H9 (cell line): ENCODE measurements around the gene CAMTA1. TPM values are rescaled to one million over a fixed set of nuclear protein-coding genes. Genes with fewer than 3 reads are reported as not detected.
A peak's percentile ranks its signal among the peaks of the same experiment; 100 is the strongest.

Experiments used
- DNase-seq: peaks from one replicate; pipeline ENCODE4 v3.0.0-alpha.2; 2017
- H2AFZ ChIP-seq: one replicate; pipeline ENCODE4 v1.6.1; 2013; ENCODE audit warnings: mild to moderate bottlenecking, low read length, control low read depth, moderate library complexity
- H2AK5ac ChIP-seq: 2 replicates; pipeline ENCODE4 v1.6.1; 2013; ENCODE audit warnings: low read length, control low read depth, mixed read lengths; ENCODE audit not compliant: insufficient read length
- H2BK120ac ChIP-seq: one replicate; pipeline ENCODE4 v1.6.1; 2013; ENCODE audit warnings: low read depth, mild to moderate bottlenecking, low read length, control low read depth, inconsistent platforms; ENCODE audit not compliant: poor library complexity, severe bottlenecking
- H2BK12ac ChIP-seq: 2 replicates; pipeline ENCODE4 v1.6.1; 2013; ENCODE audit warnings: low read length, control low read depth, mixed read lengths, low read depth; ENCODE audit not compliant: insufficient read length
- H2BK15ac ChIP-seq: 2 replicates; pipeline ENCODE4 v1.6.1; 2013; ENCODE audit warnings: low read depth, low read length, control low read depth
- H2BK20ac ChIP-seq: one replicate; pipeline ENCODE4 v1.6.1; 2013; ENCODE audit warnings: low read depth, mild to moderate bottlenecking, low read length, control low read depth, inconsistent platforms; ENCODE audit not compliant: poor library complexity, severe bottlenecking
- H2BK5ac ChIP-seq: 2 replicates; pipeline ENCODE4 v1.6.1; 2013; ENCODE audit warnings: low read length, control low read depth, mixed read lengths; ENCODE audit not compliant: insufficient read length
- H3K14ac ChIP-seq: 2 replicates; pipeline ENCODE4 v1.6.1; 2013; ENCODE audit warnings: low read length, control low read depth; ENCODE audit not compliant: insufficient read depth
- H3K18ac ChIP-seq: 2 replicates; pipeline ENCODE4 v1.6.1; 2013; ENCODE audit warnings: low read depth, mild to moderate bottlenecking, mixed read lengths, low read length, control low read depth; ENCODE audit not compliant: insufficient read length
- H3K23ac ChIP-seq: 2 replicates; pipeline ENCODE4 v1.6.1; 2013; ENCODE audit warnings: low read length, control low read depth, mixed read lengths, low read depth; ENCODE audit not compliant: insufficient read length
- H3K23me2 ChIP-seq: 2 replicates; pipeline ENCODE4 v1.6.1; 2013; ENCODE audit warnings: low read depth, mild to moderate bottlenecking, mixed read lengths, low read length, control low read depth; ENCODE audit not compliant: insufficient read length, poor library complexity, severe bottlenecking
- H3K27ac ChIP-seq: 2 replicates; pipeline ENCODE4 v1.5.1; 2013; ENCODE audit warnings: low read length, control low read depth, mixed read lengths, low read depth; ENCODE audit not compliant: insufficient read length
- H3K27me3 ChIP-seq: 2 replicates; pipeline ENCODE4 v1.6.1; 2013; ENCODE audit warnings: low read length, control low read depth, inconsistent platforms; ENCODE audit not compliant: insufficient read depth
- H3K4ac ChIP-seq: 2 replicates; pipeline ENCODE4 v1.6.1; 2013; ENCODE audit warnings: low read depth, mild to moderate bottlenecking, control low read depth, inconsistent platforms, low read length, moderate library complexity
- H3K4me1 ChIP-seq: 2 replicates; pipeline ENCODE4 v1.6.1; 2013; ENCODE audit warnings: low read length, control low read depth, inconsistent platforms; ENCODE audit not compliant: insufficient read depth
- H3K4me2 ChIP-seq: 2 replicates; pipeline ENCODE4 v1.6.1; 2013; ENCODE audit warnings: low read length, control low read depth, mixed read lengths; ENCODE audit not compliant: insufficient read length, insufficient read depth
- H3K56ac ChIP-seq: 2 replicates; pipeline ENCODE4 v1.6.1; 2013; ENCODE audit warnings: low read depth, mild to moderate bottlenecking, mixed read lengths, low read length, control low read depth; ENCODE audit not compliant: insufficient read length
- H3K79me1 ChIP-seq: 2 replicates; pipeline ENCODE4 v1.6.1; 2013; ENCODE audit warnings: low read depth, mild to moderate bottlenecking, moderate library complexity, low read length, control low read depth, inconsistent platforms; ENCODE audit not compliant: insufficient read depth, poor library complexity, severe bottlenecking
- H3K79me2 ChIP-seq: 2 replicates; pipeline ENCODE4 v1.6.1; 2013; ENCODE audit warnings: low read length, control low read depth, inconsistent platforms; ENCODE audit not compliant: insufficient read depth
- H3K9ac ChIP-seq: 2 replicates; pipeline ENCODE4 v1.6.1; 2013; ENCODE audit warnings: low read length, control low read depth, mixed read lengths; ENCODE audit not compliant: insufficient read length; ENCODE audit errors: extremely low read depth
- H3K9me3 ChIP-seq: one replicate; pipeline ENCODE4 v1.6.1; 2013; ENCODE audit warnings: low read depth, low read length, inconsistent platforms; ENCODE audit not compliant: control insufficient read depth
- H3T11ph ChIP-seq: one replicate; pipeline ENCODE4 v1.6.1; 2013; ENCODE audit warnings: mild to moderate bottlenecking, low read length, control low read depth, inconsistent platforms
- H4K20me1 ChIP-seq: one replicate; pipeline ENCODE4 v1.6.1; 2013; ENCODE audit not compliant: control insufficient read depth, insufficient read length, insufficient read depth
- H4K5ac ChIP-seq: 2 replicates; pipeline ENCODE4 v1.6.1; 2013; ENCODE audit warnings: low read depth, mild to moderate bottlenecking, mixed read lengths, low read length, control low read depth; ENCODE audit not compliant: insufficient read length
- H4K8ac ChIP-seq: replicated peaks from 2 replicates; pipeline ENCODE4 v1.6.1; 2013; ENCODE audit warnings: low read length, control low read depth, mixed read lengths, low read depth; ENCODE audit not compliant: insufficient read length
- H4K91ac ChIP-seq: 2 replicates; pipeline ENCODE4 v1.6.1; 2013; ENCODE audit warnings: low read depth, mild to moderate bottlenecking, moderate library complexity, mixed read lengths, low read length, control low read depth; ENCODE audit not compliant: insufficient read length
- H3K27ac Mint-ChIP-seq, 3 experiments: 2 replicates in 2 of 3; 3 replicates in 1 of 3; pipeline ENCODE4 v1.8.0; 2020 to 2021; ENCODE audit warnings: mixed read lengths in 3 of 3, mild to moderate bottlenecking in 1 of 3, moderate library complexity in 1 of 3
- H3K27me3 Mint-ChIP-seq: 2 replicates; pipeline ENCODE4 v1.8.0; 2021; ENCODE audit warnings: low read depth, mild to moderate bottlenecking, moderate library complexity, mixed read lengths
- H3K36me3 Mint-ChIP-seq, 3 experiments: 2 replicates in 2 of 3; 3 replicates in 1 of 3; pipeline ENCODE4 v1.8.0; 2020 to 2021; ENCODE audit warnings: low read depth in 3 of 3, mixed read lengths in 3 of 3; ENCODE audit not compliant: insufficient read depth in 1 of 3
- H3K4me1 Mint-ChIP-seq, 2 experiments: 2 replicates each; pipeline ENCODE4 v1.8.0; 2020; ENCODE audit warnings: mixed read lengths in 2 of 2
- H3K4me3 Mint-ChIP-seq, 2 experiments: 2 replicates in 1 of 2; 3 replicates in 1 of 2; pipeline ENCODE4 v1.8.0; 2020 to 2021; ENCODE audit warnings: mild to moderate bottlenecking in 2 of 2, mixed read lengths in 2 of 2, moderate library complexity in 1 of 2
- H3K9me3 Mint-ChIP-seq, 2 experiments: 2 replicates in 1 of 2; 3 replicates in 1 of 2; pipeline ENCODE4 v1.8.0; 2020; ENCODE audit warnings: mild to moderate bottlenecking in 2 of 2, mixed read lengths in 2 of 2, moderate library complexity in 1 of 2
- WGBS: extraction: QIAGEN DNeasy Blood & Tissue Kit; methylation state at CpG from one replicate; pipeline ENCODE4 v1.1.7; 2013; ENCODE audit warnings: missing lambda C conversion rate, low lambda C conversion rate, mixed read lengths; ENCODE audit not compliant: insufficient read length; ENCODE audit errors: extremely low coverage; 5-methylcytosine and 5-hydroxymethylcytosine counted together
- total RNA-seq: library from RNA; stranded (reverse); gene quantifications from 2 replicates; pipeline ENCODE4 v1.2.1, GENCODE V29; 2021
- TF ChIP-seq, protein P1 (sequence below): fragments of 200-600 bp; sonication (generic); conservative IDR thresholded peaks from 3 replicates; pipeline ENCODE4 v1.8.0; 2021; ENCODE audit warnings: antibody characterized with exemption, mild to moderate bottlenecking

CAMTA1 gene
- total RNA-seq, 1 experiment from 2014 or later: 115 TPM

DNA sequence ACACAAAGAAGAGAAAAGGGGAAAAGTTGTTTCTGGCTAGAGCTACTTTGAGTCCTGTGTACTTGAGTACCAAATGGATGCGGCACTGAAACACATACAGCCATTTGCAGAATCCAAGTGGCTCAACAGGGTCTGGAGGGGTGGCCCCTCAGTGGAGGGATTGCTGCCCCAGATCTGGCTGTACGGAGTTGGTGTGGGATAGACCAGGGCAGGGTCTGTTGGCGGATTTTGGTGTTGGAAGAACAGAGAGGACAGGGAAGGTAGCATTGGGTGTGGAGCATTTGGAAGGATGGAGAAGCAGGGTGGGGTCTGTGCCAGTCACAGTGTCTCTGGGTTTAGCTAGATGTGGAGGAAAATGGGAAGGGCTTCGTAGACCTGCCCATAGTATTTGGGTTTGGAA is 220.5 kb downstream of the CAMTA1 start:
- Histone ChIP-seq H3K4ac (no peak overlapping the region), H2BK20ac (no peak overlapping the region), H2BK5ac (no peak overlapping the region), H3K56ac (no peak overlapping the region), H3K9me3 (no peaks in the 10 kb centered on the region), H3K4me2 (no peak overlapping the region), H3K23me2 (no peaks in the 10 kb centered on the region), H2AFZ (no peak overlapping the region), H3K14ac (no peak overlapping the region), H3K18ac (no peak overlapping the region), H4K91ac (no peak overlapping the region), H3K27ac (no peak overlapping the region), H3K79me1 (no peaks in the 10 kb centered on the region), H4K5ac (no peak overlapping the region), H3K9ac (no peak overlapping the region), H2BK120ac (no peak overlapping the region), H3K79me2 (no peaks in the 10 kb centered on the region), H2AK5ac (no peak overlapping the region), H2BK12ac (no peak overlapping the region), H2BK15ac (no peak overlapping the region), H4K20me1 (no peaks in the 10 kb centered on the region), H3K27me3 (no peaks in the 10 kb centered on the region), H4K8ac (no peak overlapping the region), H3K4me1 (no peaks in the 10 kb centered on the region), H3K23ac (no peak overlapping the region), H3T11ph (no peak overlapping the region)
- TF ChIP-seq, protein P1, sequence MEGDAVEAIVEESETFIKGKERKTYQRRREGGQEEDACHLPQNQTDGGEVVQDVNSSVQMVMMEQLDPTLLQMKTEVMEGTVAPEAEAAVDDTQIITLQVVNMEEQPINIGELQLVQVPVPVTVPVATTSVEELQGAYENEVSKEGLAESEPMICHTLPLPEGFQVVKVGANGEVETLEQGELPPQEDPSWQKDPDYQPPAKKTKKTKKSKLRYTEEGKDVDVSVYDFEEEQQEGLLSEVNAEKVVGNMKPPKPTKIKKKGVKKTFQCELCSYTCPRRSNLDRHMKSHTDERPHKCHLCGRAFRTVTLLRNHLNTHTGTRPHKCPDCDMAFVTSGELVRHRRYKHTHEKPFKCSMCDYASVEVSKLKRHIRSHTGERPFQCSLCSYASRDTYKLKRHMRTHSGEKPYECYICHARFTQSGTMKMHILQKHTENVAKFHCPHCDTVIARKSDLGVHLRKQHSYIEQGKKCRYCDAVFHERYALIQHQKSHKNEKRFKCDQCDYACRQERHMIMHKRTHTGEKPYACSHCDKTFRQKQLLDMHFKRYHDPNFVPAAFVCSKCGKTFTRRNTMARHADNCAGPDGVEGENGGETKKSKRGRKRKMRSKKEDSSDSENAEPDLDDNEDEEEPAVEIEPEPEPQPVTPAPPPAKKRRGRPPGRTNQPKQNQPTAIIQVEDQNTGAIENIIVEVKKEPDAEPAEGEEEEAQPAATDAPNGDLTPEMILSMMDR: no peak
- Mint-ChIP-seq H3K27me3 (no peaks in the 10 kb centered on the region; the same call in 1 of the 2 replicates), H3K4me1 (no peaks in the 10 kb centered on the region), H3K36me3 (no peaks in the 10 kb centered on the region), H3K4me3 (no peak overlapping the region), H3K9me3 (no peaks in the 10 kb centered on the region), H3K27ac (no peak overlapping the region)
- WGBS: no CpG with 5 or more reads among the region's 4 CpGs
- DNase-seq: peak; percentile 4
